ENCODE measurements around the gene MVB12A.

DNA sequence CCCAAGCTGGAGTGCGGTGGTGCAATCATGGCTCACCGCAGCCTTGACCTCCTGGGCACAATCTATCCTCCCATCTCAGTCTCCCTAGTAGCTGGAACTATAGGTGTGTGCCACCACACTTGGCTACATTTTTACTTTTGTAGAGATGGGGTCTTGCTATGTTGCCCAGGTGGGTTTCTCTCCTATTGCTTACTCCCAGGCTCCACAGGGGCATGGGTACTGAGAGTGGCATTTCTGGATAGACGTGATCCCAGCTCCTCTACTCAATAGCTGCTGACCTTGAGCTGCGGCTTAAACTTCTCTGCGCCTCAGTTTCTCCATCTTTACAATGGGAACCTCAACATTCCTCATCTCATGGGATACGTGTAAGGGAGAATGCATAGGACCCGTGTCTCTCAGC, 11.6 kb downstream of the MVB12A start:
- TF ChIP-seq, protein P1, sequence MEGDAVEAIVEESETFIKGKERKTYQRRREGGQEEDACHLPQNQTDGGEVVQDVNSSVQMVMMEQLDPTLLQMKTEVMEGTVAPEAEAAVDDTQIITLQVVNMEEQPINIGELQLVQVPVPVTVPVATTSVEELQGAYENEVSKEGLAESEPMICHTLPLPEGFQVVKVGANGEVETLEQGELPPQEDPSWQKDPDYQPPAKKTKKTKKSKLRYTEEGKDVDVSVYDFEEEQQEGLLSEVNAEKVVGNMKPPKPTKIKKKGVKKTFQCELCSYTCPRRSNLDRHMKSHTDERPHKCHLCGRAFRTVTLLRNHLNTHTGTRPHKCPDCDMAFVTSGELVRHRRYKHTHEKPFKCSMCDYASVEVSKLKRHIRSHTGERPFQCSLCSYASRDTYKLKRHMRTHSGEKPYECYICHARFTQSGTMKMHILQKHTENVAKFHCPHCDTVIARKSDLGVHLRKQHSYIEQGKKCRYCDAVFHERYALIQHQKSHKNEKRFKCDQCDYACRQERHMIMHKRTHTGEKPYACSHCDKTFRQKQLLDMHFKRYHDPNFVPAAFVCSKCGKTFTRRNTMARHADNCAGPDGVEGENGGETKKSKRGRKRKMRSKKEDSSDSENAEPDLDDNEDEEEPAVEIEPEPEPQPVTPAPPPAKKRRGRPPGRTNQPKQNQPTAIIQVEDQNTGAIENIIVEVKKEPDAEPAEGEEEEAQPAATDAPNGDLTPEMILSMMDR (IDR thresholded peaks at IDR 0.05), result no peak
- no peak for TF ChIP-seq POLR2AphosphoS5 (IDR thresholded peaks at IDR 0.05; ENCODE audit: insufficient read depth in 1 of 2, low read depth in 1 of 2)
